H1 (cell line): ENCODE measurements around the gene TSEN34. TPM values are rescaled to one million over a fixed set of nuclear protein-coding genes. Genes with fewer than 3 reads are reported as not detected.

ENCODE experiments used
- CEBPB ChIP-seq: IDR thresholded peaks from 2 replicates; pipeline ENCODE4 v1.6.1; 2012; ENCODE audit warnings: low read depth, low read length
- CTBP2 ChIP-seq: IDR thresholded peaks from 2 replicates; pipeline ENCODE4 v1.7.0; 2011; ENCODE audit warnings: borderline replicate concordance, mild to moderate bottlenecking, moderate library complexity, mixed read lengths, low read length; ENCODE audit not compliant: insufficient read depth, insufficient read length
- CTCF ChIP-seq, 3 experiments: IDR thresholded peaks; 1 replicate in 2 of 3; 2 replicates in 1 of 3; pipeline versions ENCODE4 v1.5.1 to v1.6.1; 2011; ENCODE audit warnings: low read length in 3 of 3, mild to moderate bottlenecking in 3 of 3, inconsistent platforms in 2 of 3, low read depth in 1 of 3, moderate library complexity in 1 of 3; ENCODE audit not compliant: insufficient read depth in 1 of 3; ENCODE audit errors: control extremely low read depth in 1 of 3
- EGR1 ChIP-seq: IDR thresholded peaks from 2 replicates; pipeline ENCODE4 v1.6.1; 2011; ENCODE audit warnings: low read depth, low read length, borderline replicate concordance
- EP300 ChIP-seq, 2 experiments: IDR thresholded peaks; 1 replicate in 1 of 2; 2 replicates in 1 of 2; pipeline ENCODE4 v1.6.1; 2011 to 2012; ENCODE audit warnings: low read depth in 2 of 2, low read length in 2 of 2, mild to moderate bottlenecking in 2 of 2, borderline replicate concordance in 1 of 2, inconsistent platforms in 1 of 2, moderate library complexity in 1 of 2
- HDAC6 ChIP-seq: IDR thresholded peaks from one replicate; pipeline ENCODE4 v1.7.1; 2012; ENCODE audit warnings: low read depth, mild to moderate bottlenecking, inconsistent platforms, low read length, moderate library complexity
- JUND ChIP-seq: IDR thresholded peaks from 2 replicates; pipeline ENCODE4 v1.6.1; 2011; ENCODE audit warnings: mild to moderate bottlenecking, improper control_type of control experiment, low read length
- MAX ChIP-seq: IDR thresholded peaks from 2 replicates; pipeline ENCODE4 v1.6.1; 2012; ENCODE audit warnings: inconsistent platforms
- RNF2 ChIP-seq: fragments of 200-900, 300-1000 bp; sonication (generic); IDR thresholded peaks from 2 replicates; pipeline ENCODE4 v1.7.1; 2016; ENCODE audit warnings: borderline replicate concordance, low read depth, mild to moderate bottlenecking, antibody characterized with exemption, low read length; ENCODE audit not compliant: poor library complexity, severe bottlenecking; ENCODE audit errors: missing control alignments
- SAP30 ChIP-seq: fragments of 300-600 bp; sonication (generic); IDR thresholded peaks from 2 replicates; pipeline ENCODE4 v1.7.1; 2012; ENCODE audit warnings: low read length, moderate library complexity, mild to moderate bottlenecking, inconsistent platforms; ENCODE audit not compliant: insufficient read depth, insufficient replicate concordance
- SP1 ChIP-seq: IDR thresholded peaks from 2 replicates; pipeline ENCODE4 v1.6.1; 2011; ENCODE audit warnings: low read depth, low read length
- SP4 ChIP-seq: IDR thresholded peaks from 2 replicates; pipeline ENCODE4 v1.6.1; 2012; ENCODE audit warnings: low read length, inconsistent platforms
- SUZ12 ChIP-seq: fragments of 200-600 bp; sonication (generic); IDR thresholded peaks from 2 replicates; pipeline ENCODE4 v1.6.1; 2012; ENCODE audit warnings: mild to moderate bottlenecking, inconsistent platforms, low read length, moderate library complexity, mixed read lengths
- TEAD4 ChIP-seq: IDR thresholded peaks from 2 replicates; pipeline ENCODE4 v1.6.1; 2012; ENCODE audit warnings: low read depth, low read length, inconsistent platforms, mixed read lengths
- polyA plus RNA-seq, 7 experiments: library from polyadenylated mRNA; depleted of rRNA in 3 of 7; stranded (reverse) in 5 of 7; unstranded in 2 of 7; fragments of >200 nt in 5 of 7; fragments of 200-250 nt in 2 of 7; gene quantifications; 1 replicate in 5 of 7; 2 replicates in 1 of 7; 4 replicates in 1 of 7; pipeline versions ENCODE4 v1.2.1 to v1.2.3, GENCODE V29; 2011 to 2013; ENCODE audit warnings: missing spikeins in 2 of 7, mixed read lengths in 2 of 7
- total RNA-seq: library from RNA; stranded (reverse); fragmentation: NEBNext Ultra II Directional; extraction: Animal tissue kit (Norgen Biotek cat#: 25700); gene quantifications from 2 replicates; pipeline ENCODE4 v1.2.1, GENCODE V29; 2021

Gene TSEN34
- total and polyA plus RNA-seq, 2 of the 8 experiments (the other 6 are each of a cell fraction or from before 2014, with no cell fraction given) = 22.5 to 52.3 TPM

- TF ChIP-seq CTCF (IDR thresholded peaks at IDR 0.05; ENCODE audit: control extremely low read depth in 1 of 3, insufficient read depth in 1 of 3, low read depth in 1 of 3, low read length in 3 of 3) = peak; percentile 72 to 90 (median 85)
- TF ChIP-seq TEAD4 = no peak
- TF ChIP-seq MAX = peak; percentile 58
- TF ChIP-seq CTBP2 = no peak
- TF ChIP-seq EP300 (IDR thresholded peaks at IDR 0.05; ENCODE audit: borderline replicate concordance in 1 of 2, low read depth in 2 of 2, low read length in 2 of 2) = peak in 1 of 2 experiments; percentile 15; a peak in 1 of 3 replicates
- TF ChIP-seq JUND = no peak; the same call in 1 of the 2 replicates
- peak; percentile 14; the same call in 1 of the 2 replicates for TF ChIP-seq SP1
- peak; percentile 32 for TF ChIP-seq SAP30
- peak; percentile 37; the same call in 1 of the 2 replicates for TF ChIP-seq SP4
- TF ChIP-seq RNF2 = no peak
- no peak for TF ChIP-seq EGR1
- TF ChIP-seq HDAC6 = no peak
- no peak for TF ChIP-seq SUZ12
- TF ChIP-seq CEBPB = 0 out of 2 replicates have a peak, but pooled peaks have one; percentile 25
Measured at GRCh38 chr19:54179921-54180461, 11.1 kb upstream of the TSEN34 start (continued).
